Osteoblast (primary cell): ENCODE data around the gene CLTCL1. TPM values are rescaled to one million over a fixed set of nuclear protein-coding genes. Genes with fewer than 3 reads are reported as not detected.

Source experiments
- DNase-seq: peaks from one replicate; pipeline ENCODE4 v3.0.0; 2011; ENCODE audit warnings: low spot score, mixed read lengths; ENCODE audit not compliant: insufficient read length; ENCODE audit errors: missing footprints
- H2AFZ ChIP-seq: 2 replicates; pipeline ENCODE4 v1.6.0; 2011; ENCODE audit warnings: mild to moderate bottlenecking, low read length
- H3K27ac ChIP-seq: 2 replicates; pipeline ENCODE4 v1.5.1; 2011; ENCODE audit warnings: mild to moderate bottlenecking, low read depth, low read length, moderate library complexity
- H3K27me3 ChIP-seq: 2 replicates; pipeline ENCODE4 v1.6.0; 2012; ENCODE audit warnings: mild to moderate bottlenecking, control low read depth, inconsistent platforms, low read length, moderate library complexity; ENCODE audit not compliant: insufficient read depth
- H3K36me3 ChIP-seq: 2 replicates; pipeline ENCODE4 v1.5.1; 2011; ENCODE audit warnings: mild to moderate bottlenecking, low read length, control low read depth, moderate library complexity; ENCODE audit not compliant: insufficient read depth
- H3K4me1 ChIP-seq: 2 replicates; pipeline ENCODE4 v1.5.1; 2011; ENCODE audit warnings: mild to moderate bottlenecking, low read length, control low read depth, moderate library complexity; ENCODE audit not compliant: insufficient read depth
- H3K4me2 ChIP-seq: 2 replicates; pipeline ENCODE4 v1.6.0; 2011; ENCODE audit warnings: mild to moderate bottlenecking, low read length; ENCODE audit not compliant: insufficient read depth
- H3K4me3 ChIP-seq: fragments of 200-600 bp; sonication (generic); 3 replicates; pipeline ENCODE4 v1.5.1; 2012; ENCODE audit warnings: mild to moderate bottlenecking, low read length, inconsistent platforms; ENCODE audit not compliant: insufficient read depth
- H3K79me2 ChIP-seq: 2 replicates; pipeline ENCODE4 v1.6.0; 2012; ENCODE audit warnings: mild to moderate bottlenecking, low read length, control low read depth, inconsistent platforms; ENCODE audit not compliant: insufficient read depth
- H3K9me3 ChIP-seq: 2 replicates; pipeline ENCODE4 v1.5.1; 2011; ENCODE audit warnings: low read depth, low read length, control low read depth
- H4K20me1 ChIP-seq: 2 replicates; pipeline ENCODE4 v1.6.0; 2012; ENCODE audit warnings: mild to moderate bottlenecking, low read length, control low read depth; ENCODE audit not compliant: insufficient read depth
- total RNA-seq: library from RNA; depleted of rRNA; stranded (reverse); fragments of >200 nt; gene quantifications from 2 replicates; pipeline ENCODE4 v1.2.3, GENCODE V29; 2012
- TF ChIP-seq, protein P1 (sequence below): IDR thresholded peaks from 2 replicates; pipeline ENCODE4 v1.5.1; 2011; ENCODE audit warnings: mild to moderate bottlenecking, low read depth, low read length, moderate library complexity; ENCODE audit errors: extremely low read depth

The CLTCL1 gene
- total RNA-seq, 1 donor = 29.7 TPM

DNA sequence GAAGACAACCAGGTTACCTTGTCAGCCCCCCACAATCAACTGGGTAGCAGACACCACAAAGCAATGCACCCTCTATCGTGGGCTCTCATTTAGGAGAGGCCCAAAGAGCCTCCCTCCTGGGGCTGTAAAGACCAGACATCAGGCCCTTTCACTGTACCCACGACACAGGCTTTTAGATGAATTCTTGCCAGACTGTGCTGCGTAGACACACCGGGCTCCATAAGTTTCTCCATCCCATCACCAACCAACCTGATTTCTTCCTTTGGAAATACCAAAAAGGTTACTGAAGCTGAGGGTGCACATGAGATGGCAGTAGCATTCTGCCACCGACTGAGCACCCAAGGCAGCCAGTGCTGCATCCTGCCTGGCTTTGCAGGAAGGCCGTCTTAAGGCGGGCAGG is 66.5 kb downstream of the CLTCL1 start:
- no peak overlapping the region for H2AFZ ChIP-seq
- no peak for DNase-seq
- H3K27me3 ChIP-seq = no peaks in the 10 kb centered on the region
- no peaks in the 10 kb centered on the region for H3K9me3 ChIP-seq
- H3K4me3 ChIP-seq = no peak overlapping the region
- no peaks in the 10 kb centered on the region for H3K4me1 ChIP-seq
- H3K79me2 ChIP-seq = no peaks in the 10 kb centered on the region
- H3K4me2 ChIP-seq = no peak overlapping the region
- TF ChIP-seq, protein P1, sequence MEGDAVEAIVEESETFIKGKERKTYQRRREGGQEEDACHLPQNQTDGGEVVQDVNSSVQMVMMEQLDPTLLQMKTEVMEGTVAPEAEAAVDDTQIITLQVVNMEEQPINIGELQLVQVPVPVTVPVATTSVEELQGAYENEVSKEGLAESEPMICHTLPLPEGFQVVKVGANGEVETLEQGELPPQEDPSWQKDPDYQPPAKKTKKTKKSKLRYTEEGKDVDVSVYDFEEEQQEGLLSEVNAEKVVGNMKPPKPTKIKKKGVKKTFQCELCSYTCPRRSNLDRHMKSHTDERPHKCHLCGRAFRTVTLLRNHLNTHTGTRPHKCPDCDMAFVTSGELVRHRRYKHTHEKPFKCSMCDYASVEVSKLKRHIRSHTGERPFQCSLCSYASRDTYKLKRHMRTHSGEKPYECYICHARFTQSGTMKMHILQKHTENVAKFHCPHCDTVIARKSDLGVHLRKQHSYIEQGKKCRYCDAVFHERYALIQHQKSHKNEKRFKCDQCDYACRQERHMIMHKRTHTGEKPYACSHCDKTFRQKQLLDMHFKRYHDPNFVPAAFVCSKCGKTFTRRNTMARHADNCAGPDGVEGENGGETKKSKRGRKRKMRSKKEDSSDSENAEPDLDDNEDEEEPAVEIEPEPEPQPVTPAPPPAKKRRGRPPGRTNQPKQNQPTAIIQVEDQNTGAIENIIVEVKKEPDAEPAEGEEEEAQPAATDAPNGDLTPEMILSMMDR = no peak
- no peaks in the 10 kb centered on the region for H4K20me1 ChIP-seq
- no peak overlapping the region for H3K27ac ChIP-seq
- H3K36me3 ChIP-seq = peaks cover 36% of the 10 kb centered on the region

DNA sequence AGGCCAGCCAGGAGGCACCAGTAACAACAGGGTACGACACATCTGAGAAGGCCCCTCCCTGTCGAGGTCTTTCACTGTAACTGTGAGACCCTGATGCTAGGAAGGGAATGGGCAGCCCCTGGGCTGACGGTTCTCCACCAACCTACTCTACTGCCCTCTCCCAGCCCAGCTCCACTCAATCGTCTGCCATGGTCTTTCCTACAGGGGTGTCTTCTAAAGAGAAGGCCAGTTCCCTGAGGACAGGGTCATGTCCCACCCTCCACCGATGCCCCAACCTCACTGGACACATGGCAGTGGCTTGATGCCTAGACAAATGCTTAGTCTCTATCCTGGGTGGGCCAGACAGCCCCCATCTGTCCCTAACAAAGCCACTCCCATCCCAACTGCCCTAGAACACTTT is 67.0 kb downstream of the CLTCL1 start:
- Histone ChIP-seq H3K4me2 (no peak overlapping the region), H3K36me3 (peaks cover 37% of the 10 kb centered on the region), H3K79me2 (no peaks in the 10 kb centered on the region), H3K4me1 (no peaks in the 10 kb centered on the region), H3K27me3 (no peaks in the 10 kb centered on the region), H4K20me1 (no peaks in the 10 kb centered on the region), H3K4me3 (no peak overlapping the region), H2AFZ (no peak overlapping the region), H3K27ac (no peak overlapping the region), H3K9me3 (no peaks in the 10 kb centered on the region)
- DNase-seq = peak; percentile 47
- TF ChIP-seq, protein P1 = no peak

DNA sequence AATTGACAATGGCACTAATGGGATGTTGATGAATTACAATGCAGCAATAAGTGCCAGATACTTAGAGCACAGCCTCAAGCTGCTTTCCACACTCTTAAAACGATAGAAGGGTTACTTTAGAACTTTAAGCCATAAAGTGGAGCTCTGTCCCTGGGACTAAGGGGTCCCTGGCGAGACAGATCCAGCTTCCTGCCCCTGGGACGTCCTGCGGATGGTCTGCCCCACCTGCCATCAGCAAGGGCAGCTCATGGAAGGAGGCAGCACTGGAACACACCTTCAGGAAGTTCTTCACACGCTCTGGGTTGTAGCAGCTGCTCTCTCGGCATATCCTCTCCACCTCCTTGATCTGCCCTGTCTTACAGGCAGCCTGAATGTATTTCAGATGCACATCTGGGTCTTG is 67.9 kb downstream of the CLTCL1 start:
- Histone ChIP-seq H3K27me3 (no peaks in the 10 kb centered on the region), H3K9me3 (no peaks in the 10 kb centered on the region), H4K20me1 (no peaks in the 10 kb centered on the region), H3K79me2 (no peaks in the 10 kb centered on the region), H3K4me1 (no peaks in the 10 kb centered on the region), H3K4me2 (no peak overlapping the region), H3K4me3 (no peak overlapping the region), H3K36me3 (peaks cover 37% of the 10 kb centered on the region), H3K27ac (no peak overlapping the region), H2AFZ (no peak overlapping the region)
- TF ChIP-seq, protein P1 = no peak
- DNase-seq = no peak

DNA sequence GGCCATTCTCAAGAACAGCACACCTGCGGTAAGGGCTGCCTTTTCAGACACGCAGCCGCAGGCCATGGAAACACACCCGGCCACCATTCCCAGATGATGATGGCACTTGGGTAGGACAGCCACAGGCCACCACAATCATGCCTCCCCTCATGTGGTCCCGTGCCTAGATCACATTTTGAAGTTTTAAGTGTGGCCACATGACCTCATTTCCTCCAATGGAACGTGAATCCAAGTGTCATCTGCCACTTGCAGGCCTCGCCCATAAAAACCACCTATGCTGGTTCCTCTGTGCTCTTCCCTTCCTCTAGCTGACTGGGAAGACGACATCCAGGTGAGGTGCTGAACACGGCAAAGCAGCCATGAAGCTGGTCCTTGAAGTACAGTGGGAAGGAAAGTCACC is 68.4 kb downstream of the CLTCL1 start:
- Histone ChIP-seq H3K79me2 (no peaks in the 10 kb centered on the region), H2AFZ (no peak overlapping the region), H4K20me1 (no peaks in the 10 kb centered on the region), H3K9me3 (no peaks in the 10 kb centered on the region), H3K27ac (no peak overlapping the region), H3K4me2 (no peak overlapping the region), H3K4me3 (no peak overlapping the region), H3K36me3 (peaks cover 33% of the 10 kb centered on the region), H3K4me1 (no peaks in the 10 kb centered on the region), H3K27me3 (no peaks in the 10 kb centered on the region)
- no peak for DNase-seq
- TF ChIP-seq, protein P1 = no peak
